Endometrial microvascular endothelial cells (primary cell): ENCODE measurements around the gene BTBD16. TPM values are rescaled to one million over a fixed set of nuclear protein-coding genes. Genes with fewer than 3 reads are reported as not detected.

Experiments used
- in situ Hi-C: cut with HindIII; loops from 2 replicates; pipeline ENCODE4 v1.10.0; 2017; ENCODE audit warnings: low sequenced_read_pairs, low pct_unique_long_range_greater_than_20kb; ENCODE audit errors: inconsistent ontology term
- total RNA-seq: library from RNA; depleted of rRNA; stranded (reverse); fragments of >200 nt; gene quantifications from one replicate; pipeline ENCODE4 v1.2.3, GENCODE V29; 2015; ENCODE audit errors: inconsistent ontology term

BTBD16 gene
- total RNA-seq, 1 donor from 2014 or later, result not detected

DNA sequence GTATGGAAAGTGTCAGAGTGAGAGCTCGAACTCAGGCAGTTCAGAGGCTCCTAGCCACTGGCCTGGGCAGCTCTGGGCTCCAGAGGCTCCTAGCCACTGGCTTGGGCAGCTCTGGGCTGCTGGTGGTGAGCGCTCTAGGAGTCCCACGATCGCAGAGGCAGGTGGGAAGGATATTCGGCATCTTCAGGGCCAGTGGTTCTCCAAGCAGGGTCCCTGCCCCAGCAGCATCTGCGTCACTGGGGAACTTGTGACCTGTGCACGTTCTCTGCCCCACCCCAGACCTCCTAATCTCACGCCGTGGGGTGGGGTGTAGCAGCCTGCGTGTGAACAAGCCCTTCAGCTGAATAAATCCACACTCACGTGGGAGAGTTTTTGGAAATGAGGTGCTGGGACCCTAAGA lies 25.2 kb upstream of the BTBD16 start:
- in situ Hi-C loops, result no loop called here

DNA sequence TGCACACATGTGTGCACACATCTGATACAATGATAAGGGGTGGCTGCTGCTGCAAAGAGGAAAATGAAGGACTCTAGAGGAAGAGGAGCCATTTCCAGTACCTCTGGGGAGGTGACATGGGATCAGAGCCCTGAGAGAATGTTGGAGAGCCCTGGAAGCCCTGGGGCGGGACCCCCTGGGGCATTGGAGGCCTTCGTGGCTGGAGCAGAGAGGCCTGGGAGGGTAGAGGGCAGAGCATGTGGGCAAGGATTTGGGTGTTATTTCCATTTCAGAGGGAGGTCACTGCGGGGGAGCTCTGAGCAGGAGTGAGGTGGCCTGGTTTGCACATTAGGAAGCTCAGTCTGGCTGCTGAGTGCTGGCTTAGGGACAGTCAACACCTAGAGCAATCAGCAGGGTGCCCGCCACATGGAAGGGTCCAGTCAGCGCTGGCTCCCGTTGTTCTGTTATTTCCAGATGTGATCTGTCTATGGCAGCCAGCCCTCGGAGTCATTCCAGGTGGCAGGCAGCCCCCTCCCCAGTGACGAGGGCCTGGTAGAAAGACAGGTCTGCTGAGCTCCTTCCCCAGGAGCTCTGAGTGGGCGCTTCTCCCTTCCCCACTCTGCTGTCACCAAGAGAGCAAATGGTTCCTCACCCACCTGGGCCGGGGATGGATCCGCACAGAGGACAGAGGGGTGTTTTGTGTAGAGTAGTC lies 24.1 kb upstream of the BTBD16 start:
- in situ Hi-C loops, result no loop called here

GRCh38 chr10:122248356-122249302 lies 22.5 kb upstream of the BTBD16 start:
- in situ Hi-C loops, result no loop called here

GRCh38 chr10:122249303-122249850 lies 21.7 kb upstream of the BTBD16 start:
- in situ Hi-C loops, result no loop called here

- in situ Hi-C loops, result no loop called here
These were observed 20.9 kb upstream of the BTBD16 start for GRCh38 chr10:122249991-122250750.

GRCh38 chr10:122251459-122252255 lies 19.4 kb upstream of the BTBD16 start:
- in situ Hi-C loops, result no loop called here

GRCh38 chr10:122252805-122253204 lies 18.3 kb upstream of the BTBD16 start:
- in situ Hi-C loops, result no loop called here

- in situ Hi-C loops, result no loop called here
These were observed 17.5 kb upstream of the BTBD16 start for GRCh38 chr10:122253605-122254004.

DNA sequence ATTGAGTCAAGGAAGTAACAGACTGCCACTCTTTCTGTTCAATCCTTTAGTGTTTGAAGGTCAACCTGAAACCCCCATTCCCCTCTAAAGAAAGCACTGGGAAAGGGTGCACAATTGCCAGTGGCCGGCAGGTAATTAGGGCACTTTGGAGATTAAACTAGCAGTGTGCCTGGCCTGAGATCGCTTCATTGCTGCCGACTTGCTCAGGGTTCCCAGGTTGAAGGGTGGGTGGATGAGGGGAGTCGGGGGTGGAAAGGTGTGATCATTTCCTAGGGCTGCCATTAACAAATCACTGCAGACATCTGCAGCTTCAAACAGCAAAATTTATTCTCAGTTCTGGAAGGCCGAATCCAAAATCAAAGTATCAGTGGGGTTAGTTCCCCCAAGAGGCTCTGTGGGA lies 16.3 kb upstream of the BTBD16 start:
- in situ Hi-C loops, result no loop called here

DNA sequence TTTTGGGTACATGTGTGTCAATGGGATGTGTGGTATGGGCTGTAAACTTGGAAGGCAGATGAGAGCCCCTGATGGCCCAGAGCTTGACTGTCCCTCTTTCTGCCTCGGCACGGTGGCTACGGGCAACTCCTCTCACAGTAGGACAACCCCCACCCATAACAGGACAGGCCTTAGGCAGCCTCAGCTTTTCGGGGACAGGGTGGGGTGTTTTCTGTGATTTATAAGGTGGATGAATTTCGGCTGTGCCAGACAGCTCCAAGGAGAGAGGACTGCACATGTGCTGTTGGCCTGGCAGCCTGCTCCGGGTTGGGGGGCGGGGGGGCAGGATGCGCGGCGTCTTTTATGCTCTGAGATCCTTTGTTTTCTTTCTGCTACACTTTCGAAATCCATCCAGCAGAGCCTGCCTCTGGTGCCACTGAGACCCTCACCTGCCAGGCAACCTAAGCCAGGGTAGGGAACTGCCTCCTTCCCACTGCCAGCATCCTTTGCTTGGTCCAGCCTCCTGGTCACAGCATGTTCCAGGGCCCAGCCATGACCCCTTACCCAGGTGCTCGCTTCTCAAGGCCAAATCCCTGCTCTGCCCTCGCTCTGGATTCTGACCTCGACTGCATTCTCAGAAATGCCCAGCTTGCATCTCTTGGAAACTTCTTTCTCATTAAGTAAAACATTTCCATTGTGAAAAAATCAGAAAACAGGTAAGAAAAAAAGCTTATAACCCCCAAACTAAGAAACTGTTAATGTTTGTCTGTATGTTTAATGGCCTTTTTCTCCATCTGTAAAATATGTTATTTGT lies 15.4 kb upstream of the BTBD16 start:
- in situ Hi-C loops, result no loop called here

- in situ Hi-C loops, result no loop called here
These were observed 14.1 kb upstream of the BTBD16 start for GRCh38 chr10:122257041-122257440.

GRCh38 chr10:122258136-122259074 lies 12.7 kb upstream of the BTBD16 start:
- in situ Hi-C loops, result no loop called here

GRCh38 chr10:122259075-122259466 lies 12.0 kb upstream of the BTBD16 start:
- in situ Hi-C loops, result no loop called here

- in situ Hi-C loops, result no loop called here
These were observed 9.5 kb upstream of the BTBD16 start for GRCh38 chr10:122261584-122261983.

DNA sequence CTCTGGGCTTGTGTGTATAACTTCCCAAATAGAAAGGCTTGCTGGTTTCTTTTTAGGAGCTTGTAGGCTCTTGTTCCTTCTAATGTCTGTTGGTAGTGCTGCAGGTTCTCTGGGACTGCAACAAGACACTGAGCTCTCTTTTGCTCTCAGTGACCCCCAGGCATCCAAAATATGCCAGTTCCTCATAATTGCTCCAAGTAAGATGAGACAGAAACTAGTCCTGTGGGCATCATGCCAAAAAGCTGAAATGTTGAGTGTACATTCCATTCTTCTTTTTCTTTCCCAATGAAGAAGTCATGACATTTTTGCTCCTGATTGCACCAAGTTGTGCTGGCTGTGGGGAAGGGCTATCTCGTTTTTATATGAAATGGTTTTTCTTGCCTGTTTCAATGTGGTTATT lies 7.1 kb upstream of the BTBD16 start:
- in situ Hi-C loops, result no loop called here

DNA sequence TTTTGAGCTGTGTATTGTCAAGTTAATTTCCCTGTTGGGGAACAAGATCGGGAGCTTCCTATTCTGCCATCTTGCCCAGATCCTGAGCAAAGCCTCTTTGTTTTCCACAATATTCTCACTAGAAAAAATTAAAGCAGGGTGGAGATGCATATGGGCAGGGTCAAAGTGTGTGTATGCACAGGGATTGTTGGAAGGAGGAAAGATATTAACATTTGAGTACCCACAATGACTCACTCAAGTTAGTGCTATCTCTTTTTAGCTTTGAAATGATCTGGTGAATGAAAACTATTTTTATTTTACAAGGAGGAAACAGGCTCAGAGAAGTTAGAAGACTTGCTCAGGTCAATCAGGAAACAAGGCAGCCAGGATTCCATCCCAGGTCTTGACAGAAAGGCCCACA lies 6.7 kb upstream of the BTBD16 start:
- in situ Hi-C loops, result no loop called here

DNA sequence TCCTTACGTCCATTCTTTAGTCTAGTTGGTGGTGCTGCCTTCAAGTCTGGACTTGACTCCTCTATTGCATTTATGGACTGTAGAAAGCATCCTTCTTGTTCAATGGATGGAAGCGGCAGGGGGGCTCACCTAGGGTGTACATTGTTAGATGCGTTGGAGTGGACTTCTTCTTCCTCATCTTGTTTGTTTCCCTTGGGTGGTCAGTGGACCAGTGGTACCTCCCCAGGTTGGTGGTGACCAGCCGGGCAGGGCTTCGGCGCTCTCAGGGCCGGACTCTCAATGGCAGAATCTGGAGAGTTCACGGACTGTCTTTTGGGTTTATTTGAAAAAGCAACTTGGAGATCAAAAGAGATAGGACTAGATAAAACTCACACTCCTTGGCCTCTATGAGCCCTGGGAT lies 6.2 kb upstream of the BTBD16 start:
- in situ Hi-C loops, result no loop called here
